Stimulated activated CD4-positive, alpha-beta T cell treated with anti-CD3 and anti-CD28 coated beads, Interleukin-4, amount 100 ng/mL, for 48 hours (primary cell): ENCODE data around the gene MYO5B.

Source experiments
- DNase-seq, 2 donors: peaks; one replicate each; pipeline ENCODE4 v3.0.0-alpha.2; 2020; ENCODE audit warnings: low read depth in 2 of 2

Gene MYO5B

GRCh38 chr18:49856496-49856895 lies 338.5 kb downstream of the MYO5B start:
- no peak for DNase-seq

- no peak for DNase-seq
Observed at GRCh38 chr18:49855711-49856415, 339.1 kb downstream of the MYO5B start.

GRCh38 chr18:49854681-49855080 lies 340.3 kb downstream of the MYO5B start:
- DNase-seq: no peak

- DNase-seq: no peak
Observed at GRCh38 chr18:49853436-49853835, 341.5 kb downstream of the MYO5B start.

- no peak for DNase-seq
Observed at GRCh38 chr18:49853011-49853410, 341.9 kb downstream of the MYO5B start.

GRCh38 chr18:49851624-49852023 lies 343.3 kb downstream of the MYO5B start:
- no peak for DNase-seq

GRCh38 chr18:49850636-49851035 lies 344.3 kb downstream of the MYO5B start:
- no peak for DNase-seq

- DNase-seq: no peak
Observed at GRCh38 chr18:49849331-49850217, 345.4 kb downstream of the MYO5B start.

- DNase-seq: no peak
Observed at GRCh38 chr18:49848115-49848514, 346.8 kb downstream of the MYO5B start.

- DNase-seq: no peak
Observed at GRCh38 chr18:49847524-49847923, 347.4 kb downstream of the MYO5B start.

GRCh38 chr18:49846718-49847470 lies 348.1 kb downstream of the MYO5B start:
- DNase-seq: no peak

GRCh38 chr18:49846361-49846662 lies 348.6 kb downstream of the MYO5B start:
- no peak for DNase-seq

GRCh38 chr18:49845629-49846360 lies 349.2 kb downstream of the MYO5B start:
- no peak for DNase-seq

GRCh38 chr18:49844903-49845302 lies 350.0 kb downstream of the MYO5B start:
- no peak for DNase-seq

GRCh38 chr18:49843778-49844625 lies 350.9 kb downstream of the MYO5B start:
- DNase-seq: no peak

GRCh38 chr18:49843131-49843530 lies 351.8 kb downstream of the MYO5B start:
- no peak for DNase-seq

GRCh38 chr18:49842656-49843055 lies 352.3 kb downstream of the MYO5B start:
- no peak for DNase-seq

GRCh38 chr18:49841236-49842217 lies 353.4 kb downstream of the MYO5B start:
- DNase-seq: no peak

- no peak for DNase-seq
Observed at GRCh38 chr18:49839012-49839411, 355.9 kb downstream of the MYO5B start.

- no peak for DNase-seq
Observed at GRCh38 chr18:49838381-49838780, 356.6 kb downstream of the MYO5B start.
